ENCODE measurements around the gene NIP7. TPM values are rescaled to one million over a fixed set of nuclear protein-coding genes. Genes with fewer than 3 reads are reported as not detected.

Gene NIP7
- total and polyA plus RNA-seq, 9 of the 15 experiments (the other 6 are each of a cell fraction or from before 2014, with no cell fraction given) = 28.9 to 85.5 (median 72.5) TPM

GRCh38 chr16:69319381-69319780 lies 20.2 kb upstream of the NIP7 start:
- no peak for ATAC-seq
- intact Hi-C loops (cut with micrococcal nuclease) (no loop called here), in situ Hi-C loops (cut with MboI) (no loop called here)
- H2AFZ ChIP-seq (ENCODE audit: low read depth, low read length) = no peak overlapping the region
- no peak overlapping the region for H3K4me3 ChIP-seq
- no peak for FAIRE-seq
- peak overlapping the region in 1 of 2 experiments; percentile 17; a peak in 1 of 4 replicates for H3K9ac ChIP-seq (ENCODE audit: insufficient read depth in 1 of 2, low read depth in 2 of 2, low read length in 2 of 2)
- no peaks in the 10 kb centered on the region for H3K9me1 ChIP-seq (ENCODE audit: control insufficient read depth, insufficient read depth, low read length)
- BruUV-seq (replicated peaks) = no TSS peak
- no peak overlapping the region for H3K4me2 ChIP-seq (ENCODE audit: insufficient read depth, low read length)
- no peaks in the 10 kb centered on the region for H3K27me3 ChIP-seq (ENCODE audit: control insufficient read depth in 2 of 2, insufficient read depth in 2 of 2, low read length in 2 of 2)
- peaks cover 11% of the 10 kb centered on the region; the same call in 1 of the 2 replicates for H4K20me1 ChIP-seq (replicated peaks; ENCODE audit: control insufficient read depth, insufficient read depth, low read length)
- H3K36me3 ChIP-seq (ENCODE audit: control insufficient read depth, insufficient read depth, low read length) = peaks cover 94% of the 10 kb centered on the region
- peaks cover 2 to 23% of the 10 kb centered on the region in 2 experiments; a peak in 4 of 5 replicates for H3K4me1 ChIP-seq (replicated peaks in 1 of 2; ENCODE audit: control insufficient read depth in 2 of 2, insufficient read depth in 2 of 2, low read length in 2 of 2)
- ChIA-PET CTCF (ENCODE audit: low intra/inter-chr PET ratio) (no interaction called here), POLR2A (interaction anchor here (1.0 kb wide), 1 partner anchor 10 kb away, joined by 4 read pairs; no protein-coding TSS in a partner anchor)
- DNase-seq (ENCODE audit: extremely low read depth in 1 of 4, low spot score in 3 of 4) = no peak
- no peaks in the 10 kb centered on the region for H3K9me3 ChIP-seq (replicated peaks; ENCODE audit: control insufficient read depth, insufficient read depth, low read depth, low read length)
- peaks cover 37% of the 10 kb centered on the region for H3K79me2 ChIP-seq (ENCODE audit: control insufficient read depth, insufficient read depth, low read length)
- TF ChIP-seq POLR2G (IDR thresholded peaks at IDR 0.05; ENCODE audit: low read depth, low read length) (peak; percentile 32; the same call in 1 of the 2 replicates), RBFOX2 (IDR thresholded peaks at IDR 0.05; ENCODE audit: low read depth, low read length) (no peak)
- H3K27ac ChIP-seq (ENCODE audit: extremely low read depth, low read depth, low read length) = no peak overlapping the region
- WGBS (ENCODE audit: insufficient coverage, low coverage, missing lambda C conversion rate) = 94% methylated on average over 9 of the region's 9 CpGs

DNA sequence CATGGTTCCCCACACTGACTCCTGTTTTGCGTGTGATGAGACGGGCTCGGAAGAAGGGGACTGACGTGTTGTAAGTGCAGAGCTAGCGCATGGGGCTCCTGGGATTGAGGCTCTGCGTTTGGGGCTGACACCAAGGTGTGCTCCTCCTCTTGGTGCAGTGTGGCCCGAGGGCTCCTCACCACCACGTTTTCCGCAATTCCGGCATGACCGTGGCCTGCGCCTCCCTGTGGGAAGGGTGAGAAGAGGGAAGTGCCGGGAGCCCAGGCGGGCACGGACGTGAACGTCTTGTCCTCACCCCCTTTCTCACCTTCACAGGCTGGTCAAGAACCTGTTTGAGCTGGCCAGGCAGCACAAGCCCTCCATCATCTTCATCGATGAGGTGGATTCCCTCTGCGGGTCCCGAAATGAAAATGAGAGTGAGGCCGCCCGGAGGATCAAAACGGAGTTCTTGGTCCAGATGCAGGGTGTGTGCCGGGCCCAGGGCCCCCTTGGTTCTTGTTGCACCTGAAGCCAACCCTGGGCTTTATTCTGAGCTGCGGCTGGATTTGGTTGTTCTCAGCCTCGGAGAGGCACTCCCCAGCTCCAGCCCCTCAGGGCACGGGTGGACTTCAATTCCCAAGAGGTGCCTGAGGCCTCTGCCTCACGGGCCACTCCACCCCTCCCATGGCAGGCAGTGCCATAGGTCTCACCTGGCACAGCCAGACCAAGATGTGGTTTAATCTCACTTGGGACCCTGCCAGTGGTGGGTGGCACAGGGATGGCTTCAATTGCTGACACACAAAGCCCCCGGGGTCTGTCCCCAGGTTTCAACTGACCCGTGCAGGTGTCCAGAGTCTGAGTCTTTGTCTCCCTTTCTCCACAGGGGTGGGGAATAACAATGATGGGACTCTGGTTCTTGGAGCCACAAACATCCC lies 19.5 kb upstream of the NIP7 start:
- in situ Hi-C loops (cut with MboI) = no loop called here
- intact Hi-C loops (cut with micrococcal nuclease) = no loop called here
- peaks cover 2 to 27% of the 10 kb centered on the region in 2 experiments; a peak in 4 of 5 replicates for H3K4me1 ChIP-seq (replicated peaks in 1 of 2; ENCODE audit: control insufficient read depth in 2 of 2, insufficient read depth in 2 of 2, low read length in 2 of 2)
- 93% methylated on average over 22 of the region's 30 CpGs for WGBS (ENCODE audit: insufficient coverage, low coverage, missing lambda C conversion rate)
- H3K9ac ChIP-seq (ENCODE audit: insufficient read depth in 1 of 2, low read depth in 2 of 2, low read length in 2 of 2) = peak overlapping the region in 1 of 2 experiments; percentile 32; a peak in 1 of 4 replicates
- no peak for TF ChIP-seq ZFP36 (IDR thresholded peaks at IDR 0.05; ENCODE audit: low read depth, low read length, partially characterized antibody)
- TF ChIP-seq POLR2G (IDR thresholded peaks at IDR 0.05; ENCODE audit: low read depth, low read length) = peak; percentile 67
- no peak for TF ChIP-seq MYNN (IDR thresholded peaks at IDR 0.05)
- no peak for TF ChIP-seq MYNN (CRISPR knock-in tag; IDR thresholded peaks at IDR 0.05)
- peak; percentile 41 for TF ChIP-seq RBFOX2 (IDR thresholded peaks at IDR 0.05; ENCODE audit: low read depth, low read length)
- no peak for TF ChIP-seq CREM (IDR thresholded peaks at IDR 0.05; ENCODE audit: low read depth)
- H2AFZ ChIP-seq (ENCODE audit: low read depth, low read length) = no peak overlapping the region
- no peak overlapping the region for H3K27ac ChIP-seq (ENCODE audit: extremely low read depth, low read depth, low read length)
- H3K9me1 ChIP-seq (ENCODE audit: control insufficient read depth, insufficient read depth, low read length) = no peaks in the 10 kb centered on the region
- DNase-seq (ENCODE audit: extremely low read depth in 1 of 4, low spot score in 3 of 4) (no peak), ATAC-seq (no peak), FAIRE-seq (no peak)
- H3K4me3 ChIP-seq = no peak overlapping the region
- peaks cover 95% of the 10 kb centered on the region for H3K36me3 ChIP-seq (ENCODE audit: control insufficient read depth, insufficient read depth, low read length)
- peaks cover 17% of the 10 kb centered on the region; the same call in 1 of the 2 replicates for H4K20me1 ChIP-seq (replicated peaks; ENCODE audit: control insufficient read depth, insufficient read depth, low read length)
- H3K79me2 ChIP-seq (ENCODE audit: control insufficient read depth, insufficient read depth, low read length) = peaks cover 39% of the 10 kb centered on the region
- CTCF ChIA-PET (ENCODE audit: low intra/inter-chr PET ratio) = no interaction called here
- POLR2A ChIA-PET = interaction anchor here (1.0 kb wide), 1 partner anchor 9 kb away, joined by 4 read pairs; no protein-coding TSS in a partner anchor
- no peak overlapping the region for H3K4me2 ChIP-seq (ENCODE audit: insufficient read depth, low read length)
- no TSS peak for BruUV-seq (replicated peaks)
- no peaks in the 10 kb centered on the region for H3K27me3 ChIP-seq (ENCODE audit: control insufficient read depth in 2 of 2, insufficient read depth in 2 of 2, low read length in 2 of 2)
- no peaks in the 10 kb centered on the region for H3K9me3 ChIP-seq (replicated peaks; ENCODE audit: control insufficient read depth, insufficient read depth, low read depth, low read length)

Measured in K562 (cell line).